HG03045 (cell line): ENCODE data around the gene PAX8.

Experiments
- ATAC-seq: cut with Tn5 transposase; IDR thresholded peaks from one replicate; pipeline ENCODE4 v1.9.1; 2021; ENCODE audit warnings: mild to moderate bottlenecking, moderate library complexity; ENCODE audit not compliant: unreplicated experiment

Gene PAX8

DNA sequence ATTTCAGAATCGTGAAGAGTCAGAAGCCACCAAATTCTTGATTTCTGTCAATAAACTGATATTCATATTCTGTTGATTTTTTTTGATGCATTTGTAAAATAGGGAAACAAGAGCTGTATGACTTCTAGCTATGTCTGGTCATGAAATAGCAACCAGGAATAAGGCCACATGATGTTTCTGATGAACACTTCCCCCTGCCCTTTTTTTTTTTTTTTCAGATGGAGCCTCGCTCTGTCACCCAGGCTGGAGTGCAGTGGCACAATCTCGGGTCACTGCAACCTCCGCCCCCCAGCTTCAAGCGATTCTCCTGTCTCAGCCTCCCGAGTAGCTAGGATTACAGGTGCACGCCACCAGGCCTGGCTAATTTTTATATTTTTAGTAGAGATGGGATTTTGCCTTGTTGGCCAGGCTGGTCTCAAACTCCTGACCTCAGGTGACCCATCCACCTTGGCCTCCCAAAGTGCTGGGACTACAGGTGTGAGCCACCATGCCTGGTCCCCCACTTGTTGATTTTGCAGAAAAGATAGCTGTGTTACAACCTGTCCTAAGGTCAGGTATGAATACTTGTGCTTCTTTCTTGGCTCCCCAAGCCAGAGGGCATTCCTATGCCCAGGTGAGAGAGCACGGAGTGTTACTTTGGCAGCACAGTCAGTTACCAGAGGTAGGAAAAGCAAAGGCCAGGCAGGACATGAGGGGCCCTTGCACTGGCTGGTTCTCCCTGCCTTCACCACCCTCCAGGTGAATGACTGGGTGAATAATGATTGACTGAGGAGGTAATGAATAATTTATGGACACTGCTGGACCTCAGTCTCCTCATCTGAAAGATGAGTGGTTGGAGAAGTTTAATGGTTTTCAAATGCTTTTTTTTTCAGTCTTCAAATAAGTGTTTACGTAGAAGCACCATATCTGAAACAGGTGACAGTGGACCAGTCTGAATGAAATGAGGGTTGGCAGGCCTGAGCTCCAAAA is 39.6 kb downstream of the PAX8 start:
- no peak for ATAC-seq

DNA sequence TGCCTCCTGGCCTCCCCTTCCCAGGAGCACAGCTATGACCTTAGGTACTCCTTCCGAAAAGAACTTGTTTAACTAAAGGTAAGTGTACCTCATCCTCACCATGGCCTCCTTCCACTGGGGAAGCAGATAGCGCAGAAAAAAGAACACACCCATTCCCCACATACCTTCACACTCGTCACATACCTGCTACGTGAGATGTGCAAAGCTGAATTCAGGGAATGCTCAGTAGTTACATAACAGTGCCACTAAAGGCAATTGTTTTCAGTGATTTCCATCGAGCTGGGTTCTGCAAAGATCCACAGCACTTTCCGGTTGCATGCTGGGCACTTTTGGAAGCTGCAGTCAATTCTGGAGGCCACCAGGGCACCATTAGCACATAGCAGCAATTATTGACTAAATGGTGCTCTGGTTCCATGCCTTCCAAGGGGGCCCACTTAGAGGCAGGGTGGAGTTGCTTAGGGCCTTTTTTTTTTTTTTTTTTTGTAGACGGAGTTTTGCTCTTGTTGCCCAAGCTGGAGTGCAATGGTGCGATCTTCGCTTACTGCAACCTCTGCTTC is 41.0 kb downstream of the PAX8 start:
- no peak for ATAC-seq

DNA sequence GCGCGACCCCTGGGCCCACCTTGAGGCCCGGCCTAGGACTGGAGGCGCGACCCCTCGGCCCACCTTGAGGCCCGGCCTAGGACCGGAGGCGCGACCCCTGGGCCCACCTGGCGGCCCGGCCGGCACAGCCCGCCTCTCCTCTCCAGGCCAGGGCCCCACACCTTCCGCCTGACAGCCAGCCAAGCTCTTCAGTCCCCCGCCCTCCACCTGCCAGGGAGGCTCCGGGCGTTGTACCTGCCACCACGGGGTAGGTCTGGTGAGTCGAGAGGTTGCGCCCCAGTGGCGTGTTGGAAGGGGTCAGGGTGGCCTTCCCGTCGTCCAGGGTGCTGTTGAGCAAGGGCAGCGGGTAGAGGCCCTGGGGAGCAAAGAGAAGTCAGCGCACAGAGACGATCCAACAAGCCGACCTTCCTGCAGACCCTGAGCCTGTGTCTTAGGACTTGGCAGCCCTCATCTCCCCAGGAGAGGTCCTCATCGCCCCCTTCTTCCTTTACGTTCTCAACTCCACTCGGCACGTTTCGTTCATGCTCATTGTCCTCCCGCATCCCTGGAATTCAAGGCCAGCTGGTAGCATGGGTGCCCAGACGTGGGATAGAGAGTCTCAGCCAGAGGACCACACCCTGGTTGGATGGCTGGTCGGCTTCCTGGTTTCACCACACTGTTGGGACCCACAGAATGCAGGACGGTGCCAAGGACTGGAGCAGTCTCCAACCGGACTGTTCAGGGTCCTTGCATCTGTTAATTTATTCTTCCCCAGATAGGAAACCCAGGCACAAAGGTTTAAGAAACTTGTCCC is 42.2 kb downstream of the PAX8 start:
- no peak for ATAC-seq

DNA sequence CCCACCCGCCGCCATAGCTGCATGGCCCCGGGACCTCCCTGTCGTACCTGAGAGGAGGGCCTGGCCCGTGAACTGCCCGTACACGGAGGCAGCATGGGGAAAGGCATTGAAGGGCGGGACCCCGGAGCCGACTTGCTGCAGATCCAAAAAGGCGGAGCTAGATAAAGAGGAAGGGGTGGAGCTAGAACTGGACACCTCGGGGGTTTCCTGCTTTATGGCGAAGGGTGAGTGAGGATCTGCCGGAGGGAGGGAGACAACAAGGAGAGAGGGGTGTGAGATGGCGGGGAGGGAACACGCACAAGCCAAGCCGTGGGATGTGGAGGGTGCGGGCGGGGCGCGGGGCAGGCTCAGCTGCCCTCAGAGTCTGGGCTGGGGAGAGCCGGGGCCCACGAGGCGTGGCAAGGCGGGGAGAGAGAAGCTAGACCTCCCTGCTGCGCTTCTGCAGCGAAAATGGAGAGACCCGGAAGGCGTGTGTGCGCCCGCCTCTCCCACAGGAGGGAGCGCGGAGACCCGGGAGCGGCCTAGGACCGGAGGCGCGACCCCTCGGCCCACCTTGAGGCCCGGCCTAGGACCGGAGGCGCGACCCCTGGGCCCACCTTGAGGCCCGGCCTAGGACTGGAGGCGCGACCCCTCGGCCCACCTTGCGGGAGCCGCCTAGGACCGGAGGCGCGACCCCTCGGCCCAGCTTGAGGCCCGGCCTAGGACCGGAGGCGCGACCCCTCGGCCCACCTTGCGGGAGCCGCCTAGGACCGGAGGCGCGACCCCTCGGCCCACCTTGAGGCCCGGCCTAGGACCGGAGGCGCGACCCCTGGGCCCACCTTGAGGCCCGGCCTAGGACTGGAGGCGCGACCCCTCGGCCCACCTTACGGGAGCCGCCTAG is 43.1 kb downstream of the PAX8 start:
- peak; percentile 84 for ATAC-seq

DNA sequence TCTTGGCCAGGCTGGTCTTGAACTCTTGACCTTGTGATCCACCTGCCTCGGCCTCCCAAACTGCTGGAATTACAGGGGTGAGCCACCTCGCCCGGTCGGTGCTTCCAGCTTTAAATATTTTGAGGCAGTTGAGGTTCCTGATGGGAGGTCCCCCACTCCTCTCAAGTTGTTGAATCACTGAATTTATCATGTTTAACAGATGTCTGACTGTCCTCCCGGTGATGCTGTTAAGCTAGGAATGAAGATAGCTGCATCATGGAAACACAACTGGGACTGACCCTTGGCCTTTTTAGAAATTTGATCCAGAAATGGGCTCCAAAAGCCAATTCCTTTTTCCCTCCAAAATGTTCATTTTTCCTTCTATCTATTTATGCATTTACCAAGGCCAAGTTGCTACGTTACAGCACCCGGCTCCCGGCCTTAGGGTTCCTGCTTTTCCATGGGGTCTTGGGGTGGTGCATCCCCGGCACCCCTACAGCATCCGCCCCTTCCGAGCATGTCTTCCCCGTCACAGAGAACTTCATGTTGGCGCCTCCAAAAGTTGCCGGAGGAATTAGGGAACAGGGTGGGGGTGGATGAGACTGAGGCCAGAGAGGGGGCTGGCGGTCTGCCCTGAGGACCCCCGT is 43.9 kb downstream of the PAX8 start:
- ATAC-seq: peak; percentile 13

DNA sequence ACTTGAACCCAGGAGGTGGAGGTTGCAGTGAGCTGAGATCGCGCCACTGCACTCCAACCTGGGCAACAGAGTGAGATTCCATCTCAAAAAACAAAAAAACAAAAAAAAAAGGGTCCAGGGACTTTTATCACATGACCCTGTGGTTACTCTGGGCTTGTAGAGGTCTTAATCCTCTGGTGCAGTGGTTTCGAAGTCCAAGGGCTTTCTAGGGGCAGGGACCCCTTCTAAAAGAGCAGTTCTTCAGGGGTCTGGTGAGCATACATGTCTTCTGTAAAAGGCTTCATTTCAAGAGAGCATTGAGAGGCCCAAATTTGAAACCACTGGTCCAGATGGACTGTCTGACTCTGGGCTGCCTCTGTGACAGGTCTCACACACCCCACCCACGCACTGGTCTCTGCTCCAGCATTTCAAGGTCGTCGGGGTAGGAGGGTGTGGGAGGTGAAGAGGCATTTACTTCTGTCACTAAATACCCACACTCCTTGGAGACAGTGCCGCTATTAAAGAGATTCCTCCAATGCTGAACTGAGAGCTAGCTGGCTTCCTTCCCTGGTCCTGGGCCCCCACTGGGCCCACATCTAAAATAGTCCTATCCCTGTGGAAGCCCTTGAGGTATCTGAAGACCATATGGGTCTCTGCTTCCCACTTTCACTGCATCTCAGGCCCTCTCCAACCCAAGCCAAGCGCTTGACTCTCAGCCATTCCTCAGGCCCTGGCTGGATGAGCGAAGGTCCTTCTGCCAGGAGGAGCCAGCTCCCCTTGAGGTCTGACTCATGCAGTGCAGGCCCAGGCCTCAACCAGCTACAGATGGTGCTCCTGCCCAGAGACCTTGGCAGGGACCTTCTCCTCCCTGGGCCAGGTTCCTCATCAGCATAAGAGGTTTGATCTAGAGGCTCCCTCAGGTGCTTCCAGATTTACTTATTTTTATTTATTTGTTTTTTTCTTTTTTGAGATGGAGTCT is 44.8 kb downstream of the PAX8 start:
- no peak for ATAC-seq

DNA sequence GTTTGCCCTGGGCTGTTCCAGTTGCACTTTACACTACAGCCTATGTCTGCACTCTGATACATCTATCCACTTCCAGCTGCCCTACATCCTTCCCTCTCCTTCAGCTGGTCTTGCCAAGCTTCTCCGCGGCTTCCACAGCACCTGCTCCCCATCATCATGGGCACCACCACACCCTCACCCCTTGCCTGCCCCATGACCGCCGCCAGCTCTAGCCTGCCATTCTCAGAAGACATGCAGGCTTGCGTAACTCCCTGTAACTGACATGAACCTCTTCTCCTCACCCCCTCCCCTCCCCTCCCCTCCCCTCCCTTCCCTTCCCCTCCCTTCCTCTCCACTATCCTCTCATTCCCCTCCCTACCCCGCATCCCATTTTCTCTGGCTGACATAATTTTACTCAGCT is 46.0 kb downstream of the PAX8 start:
- no peak for ATAC-seq

DNA sequence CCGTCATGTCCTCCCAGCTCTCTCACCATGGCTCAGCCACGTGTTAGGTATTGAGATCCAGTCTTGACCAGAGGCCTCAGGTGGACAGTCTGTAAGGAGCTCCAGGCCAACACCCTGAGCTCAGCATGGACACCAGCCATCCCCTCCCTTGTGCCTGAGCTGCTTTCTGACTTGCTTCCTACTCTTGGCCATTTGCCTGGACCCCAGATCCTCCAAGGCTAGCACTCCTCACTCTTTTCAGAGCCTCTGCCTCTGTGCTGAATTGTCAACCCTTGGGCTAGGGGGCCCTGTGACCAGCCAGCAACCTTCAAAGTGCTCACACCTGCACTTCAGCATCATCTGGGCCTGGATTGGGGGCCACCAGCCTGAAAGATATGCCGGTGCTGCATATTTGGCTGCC is 46.6 kb downstream of the PAX8 start:
- ATAC-seq: no peak

DNA sequence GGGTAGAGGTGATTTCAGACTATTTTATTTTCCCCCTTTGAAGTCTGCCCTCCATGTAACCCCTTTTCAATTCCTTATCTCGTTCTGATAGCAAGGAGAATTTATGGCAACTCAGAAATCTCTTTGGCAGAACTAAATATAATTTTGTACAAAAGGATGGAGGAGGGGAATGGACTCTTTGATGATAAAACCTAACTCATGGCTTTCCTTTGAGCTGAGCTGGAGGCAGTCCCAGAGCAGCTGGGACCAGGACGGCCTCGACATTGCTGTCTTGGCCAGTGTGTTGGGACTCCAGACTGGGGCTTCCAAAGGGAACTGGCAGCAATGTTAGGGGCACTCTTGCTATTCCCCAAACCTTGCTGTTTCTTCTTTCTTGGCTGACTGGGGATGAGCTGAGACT is 47.7 kb downstream of the PAX8 start:
- ATAC-seq: no peak

DNA sequence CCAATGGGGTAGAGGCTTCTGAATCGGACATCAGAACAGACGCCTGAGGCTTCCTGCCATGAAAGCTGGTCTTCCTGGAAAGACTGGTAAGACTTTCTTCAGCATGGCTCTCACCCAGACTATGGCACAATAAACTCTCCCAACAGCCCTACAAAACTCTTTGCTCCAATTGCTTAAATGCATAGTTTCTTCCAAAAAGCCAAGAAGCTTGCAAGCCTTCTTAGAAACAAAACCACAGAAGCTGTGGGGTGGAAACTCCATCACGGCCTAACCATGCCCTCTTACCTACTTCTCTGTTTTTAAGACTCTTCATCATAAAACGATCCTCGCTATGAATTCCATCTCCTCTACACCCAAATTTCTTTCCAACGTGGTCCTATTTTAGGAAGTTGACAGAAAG is 48.2 kb downstream of the PAX8 start:
- ATAC-seq: no peak

DNA sequence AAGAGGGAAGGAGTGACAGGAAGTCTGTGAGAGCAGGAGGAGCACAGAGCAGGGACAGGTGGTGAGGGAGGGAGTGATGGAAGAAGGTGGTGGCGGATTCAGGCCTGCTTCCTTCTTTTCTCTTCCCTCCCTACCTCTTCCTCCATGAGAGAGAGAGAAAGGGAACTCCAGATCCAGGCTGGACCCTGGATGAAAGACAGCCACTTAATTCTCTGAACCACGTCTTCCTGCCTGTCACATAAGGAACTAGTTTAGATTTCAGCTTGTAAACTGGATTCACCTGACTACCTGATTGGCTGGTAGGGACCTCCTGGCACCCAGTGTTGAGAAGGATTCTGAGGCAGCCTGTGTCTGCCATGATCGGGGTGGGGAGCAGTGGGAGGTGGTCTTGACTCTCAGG is 48.9 kb downstream of the PAX8 start:
- no peak for ATAC-seq

DNA sequence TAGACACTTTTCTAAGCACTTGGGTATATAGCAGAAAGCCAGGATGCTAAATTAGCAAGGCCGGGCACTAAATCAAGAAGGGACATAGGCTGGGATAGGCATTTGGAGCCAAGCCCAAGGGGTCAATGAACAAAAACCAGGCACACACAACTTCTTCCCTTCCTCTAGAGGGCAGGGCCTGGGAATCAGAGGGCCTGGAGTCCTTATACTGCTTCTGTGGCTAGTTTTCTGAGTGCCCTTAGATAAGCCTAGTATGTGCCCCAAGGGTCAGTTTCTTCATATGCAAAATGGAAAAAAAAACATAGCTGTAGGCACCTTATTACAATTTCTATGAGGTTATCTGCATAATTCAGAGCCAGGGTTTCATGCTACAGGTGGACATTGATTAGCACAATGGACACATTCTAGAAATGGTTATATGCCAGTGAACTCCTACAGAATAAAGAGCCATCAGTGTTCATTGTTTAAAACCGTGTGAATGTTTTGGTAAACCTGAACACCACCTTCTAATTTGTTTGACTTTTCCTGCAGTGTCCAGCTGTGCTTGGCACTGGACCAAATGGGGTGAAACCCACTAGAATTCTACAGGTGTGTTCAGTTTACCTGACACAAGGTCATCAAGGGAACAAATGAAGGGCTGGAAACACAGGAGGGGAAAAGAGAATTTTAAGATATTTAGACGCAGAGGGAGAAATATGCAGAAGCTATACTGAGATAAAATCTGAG is 49.6 kb downstream of the PAX8 start:
- no peak for ATAC-seq

DNA sequence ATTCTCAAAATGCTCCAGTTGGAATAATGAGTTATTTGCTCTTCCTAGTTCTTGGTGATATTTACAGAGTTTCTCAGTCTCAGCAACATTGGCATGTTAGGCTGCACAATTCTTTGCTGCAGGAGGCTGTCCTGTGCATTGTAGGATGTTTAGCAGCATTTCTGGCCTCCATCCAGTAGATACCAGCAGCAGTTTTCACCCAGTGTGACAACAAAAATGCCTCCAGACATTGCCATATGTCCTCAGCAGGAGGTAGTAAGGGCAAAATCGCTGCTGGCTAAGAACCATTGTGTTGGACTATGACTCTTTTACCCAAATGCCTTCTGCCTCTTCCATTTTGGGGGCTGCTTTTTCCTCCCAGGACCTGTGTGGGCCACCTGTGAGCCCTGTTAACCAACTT is 50.4 kb downstream of the PAX8 start:
- ATAC-seq: no peak

DNA sequence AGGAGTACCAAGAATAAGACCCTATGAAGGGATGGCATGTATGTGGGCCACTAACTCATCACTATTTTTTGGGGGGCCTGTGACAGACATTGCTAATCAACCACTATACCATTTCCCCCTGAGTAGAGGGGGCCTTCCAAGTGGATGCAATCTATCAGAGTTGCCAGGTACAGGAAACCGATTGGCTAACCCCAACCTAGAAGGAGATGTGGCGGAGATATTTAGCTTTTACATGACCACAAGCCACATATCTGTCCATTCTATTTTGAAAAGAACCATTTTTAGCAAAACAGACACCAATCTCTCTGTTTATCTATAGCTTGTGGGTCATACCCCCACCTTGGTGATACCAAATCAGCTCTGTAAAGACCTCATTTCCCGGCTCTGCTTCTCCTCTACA is 51.0 kb downstream of the PAX8 start:
- no peak for ATAC-seq

DNA sequence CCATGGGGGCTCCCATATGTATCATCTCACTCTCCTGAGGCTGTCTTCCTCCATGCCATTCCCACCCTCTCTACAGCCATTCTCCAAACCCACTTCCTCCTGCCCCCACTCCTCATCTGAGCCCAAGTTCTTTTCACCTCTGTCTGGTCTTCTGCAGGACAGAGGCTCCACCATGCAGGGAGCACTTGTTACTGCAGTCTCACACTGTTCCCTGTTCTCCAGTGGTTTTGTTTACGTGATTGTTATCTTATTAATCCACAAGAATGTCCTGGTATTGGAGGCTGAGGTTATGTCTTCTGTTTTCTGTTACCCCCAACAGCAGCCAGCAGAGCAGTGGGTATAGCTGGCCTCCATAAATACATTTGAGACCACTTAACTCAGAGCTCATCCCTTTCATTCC is 51.4 kb downstream of the PAX8 start:
- no peak for ATAC-seq

DNA sequence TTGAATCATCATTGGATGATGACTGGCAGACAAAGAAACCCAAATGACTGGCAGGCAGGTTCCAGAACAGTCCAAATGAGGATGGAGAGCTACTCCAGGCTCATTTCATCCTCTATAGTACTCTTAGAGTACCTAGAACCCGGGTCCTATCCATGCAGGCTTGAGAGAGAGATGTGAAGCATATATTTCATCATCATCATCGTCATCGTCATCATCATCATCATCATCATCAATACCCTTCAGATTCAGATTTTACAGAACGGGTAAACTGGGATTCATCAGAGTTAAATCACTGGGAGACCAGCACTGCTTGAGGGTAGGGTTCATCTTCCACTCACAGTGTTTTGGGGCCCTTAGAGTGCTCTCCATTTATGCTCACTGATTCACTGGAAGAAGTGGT is 52.3 kb downstream of the PAX8 start:
- ATAC-seq: no peak

DNA sequence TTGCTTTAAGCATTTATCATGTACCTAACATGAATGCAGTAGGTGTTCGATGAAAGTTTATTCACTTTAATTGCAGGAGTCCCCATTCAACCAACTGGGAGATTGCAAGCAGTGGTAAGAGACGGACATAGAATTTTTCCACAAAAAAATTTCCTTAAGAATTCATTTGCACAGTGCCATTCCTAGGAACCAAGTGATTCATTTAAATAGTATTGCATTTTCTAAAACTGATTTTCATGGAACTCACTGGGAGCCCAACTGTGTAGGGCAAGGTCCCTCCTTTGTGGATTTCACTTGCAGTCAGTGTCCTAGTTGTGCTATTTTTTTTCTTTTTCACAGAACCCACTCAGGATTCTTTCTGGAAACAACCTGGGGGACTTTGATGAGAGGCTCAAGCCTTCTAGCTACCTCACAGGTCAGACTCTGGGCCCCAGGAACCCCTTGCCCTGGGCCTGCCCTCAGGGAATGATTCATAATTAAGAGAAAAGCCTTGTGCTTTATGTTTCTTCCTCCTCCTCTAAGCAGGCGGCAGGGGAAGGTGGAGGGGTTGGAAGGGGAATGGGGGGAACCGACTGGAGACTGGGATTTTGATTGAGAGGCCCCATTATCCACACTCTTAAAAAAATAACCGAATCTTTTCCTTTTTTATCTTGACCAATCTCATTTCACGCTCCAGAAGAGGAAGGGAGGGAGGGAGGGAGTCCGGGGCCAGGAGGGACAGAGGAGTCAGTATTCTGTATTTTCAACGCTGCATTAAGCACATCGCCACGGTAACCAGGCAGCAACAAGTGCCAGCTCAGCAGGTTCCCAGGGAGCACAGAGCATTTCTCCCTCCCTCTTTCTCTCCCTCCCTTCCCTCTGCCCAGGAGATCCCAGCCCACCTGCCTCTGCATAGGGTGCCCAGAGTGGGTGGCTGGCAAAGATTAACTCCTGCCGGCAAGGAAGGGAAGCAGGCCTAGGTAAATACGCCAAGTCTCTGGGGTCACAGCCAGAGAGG is 53.2 kb downstream of the PAX8 start:
- no peak for ATAC-seq
